HL-60 (cell line): ENCODE measurements around the gene KHDRBS1.
"Not testable (repeated sequence)": the region's sequence is repeated elsewhere in the genome, so short reads cannot be mapped to it uniquely, and the experiment has no call there.

Experiments
- DNase-seq, 2 experiments: peaks; one replicate each; pipeline ENCODE4 v3.0.0-alpha.2; 2010 to 2020; ENCODE audit warnings: low read depth in 1 of 2, low spot score in 1 of 2
- H3K27ac ChIP-seq: fragments of 250-450 bp; sonication (Bioruptor Pico); replicated peaks from 2 replicates; pipeline ENCODE4 v1.5.1; 2020; ENCODE audit warnings: mild to moderate bottlenecking, moderate library complexity
- H3K27me3 ChIP-seq: fragments of 250-450 bp; sonication (Bioruptor Pico); 2 replicates; pipeline ENCODE4 v1.5.1; 2021; ENCODE audit warnings: mild to moderate bottlenecking, moderate library complexity; ENCODE audit not compliant: insufficient read depth, poor library complexity, severe bottlenecking
- H3K4me3 ChIP-seq: replicated peaks from 2 replicates; pipeline ENCODE4 v1.5.1; 2011; ENCODE audit warnings: mild to moderate bottlenecking, control low read depth, low read length; ENCODE audit not compliant: insufficient read depth
- CTCF ChIP-seq: IDR thresholded peaks from one replicate; pipeline ENCODE4 v1.5.1; 2011; ENCODE audit warnings: low read length, control low read depth, inconsistent platforms; ENCODE audit not compliant: insufficient read depth
- GABPA ChIP-seq: IDR thresholded peaks from 2 replicates; pipeline ENCODE4 v1.6.1; 2012; ENCODE audit warnings: low read depth
- POLR2AphosphoS5 ChIP-seq: IDR thresholded peaks from 2 replicates; pipeline ENCODE4 v1.6.1; 2012; ENCODE audit warnings: low read depth
- REST ChIP-seq: IDR thresholded peaks from 2 replicates; pipeline ENCODE4 v1.6.1; 2012; ENCODE audit warnings: low read depth; ENCODE audit not compliant: insufficient replicate concordance
- SPI1 ChIP-seq: IDR thresholded peaks from 2 replicates; pipeline ENCODE4 v1.6.1; 2012; ENCODE audit warnings: low read depth, mild to moderate bottlenecking, borderline replicate concordance

KHDRBS1 gene

DNA sequence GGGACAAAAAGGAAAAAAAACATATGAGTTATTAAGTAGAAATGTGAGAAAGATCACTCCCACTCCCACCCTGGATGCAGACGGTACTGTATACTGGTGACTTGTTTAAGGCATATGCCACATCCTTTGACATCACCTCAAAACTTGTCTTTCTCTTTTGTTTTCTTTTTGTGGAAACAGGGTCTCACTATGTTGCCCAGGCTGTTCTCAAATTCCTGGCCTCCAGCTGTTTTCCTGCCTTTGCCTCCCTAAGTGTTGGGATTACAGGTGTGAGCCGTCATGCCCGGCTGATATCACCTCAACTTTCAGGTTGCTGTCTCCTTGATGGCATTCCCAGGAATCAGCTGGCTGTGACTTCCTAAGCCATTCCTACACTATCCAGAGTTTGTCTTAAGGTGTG lies 18.4 kb upstream of the KHDRBS1 start:
- no peak for TF ChIP-seq CTCF
- no peak for TF ChIP-seq POLR2AphosphoS5
- TF ChIP-seq REST = no peak
- H3K27me3 ChIP-seq = no peaks in the 10 kb centered on the region
- DNase-seq = no peak
- H3K4me3 ChIP-seq = no peak overlapping the region
- H3K27ac ChIP-seq = no peak overlapping the region

GRCh38 chr1:31996121-31996520 lies 17.5 kb upstream of the KHDRBS1 start:
- not testable (repeated sequence) for H3K27me3 ChIP-seq, H3K27ac ChIP-seq, H3K4me3 ChIP-seq, DNase-seq

DNA sequence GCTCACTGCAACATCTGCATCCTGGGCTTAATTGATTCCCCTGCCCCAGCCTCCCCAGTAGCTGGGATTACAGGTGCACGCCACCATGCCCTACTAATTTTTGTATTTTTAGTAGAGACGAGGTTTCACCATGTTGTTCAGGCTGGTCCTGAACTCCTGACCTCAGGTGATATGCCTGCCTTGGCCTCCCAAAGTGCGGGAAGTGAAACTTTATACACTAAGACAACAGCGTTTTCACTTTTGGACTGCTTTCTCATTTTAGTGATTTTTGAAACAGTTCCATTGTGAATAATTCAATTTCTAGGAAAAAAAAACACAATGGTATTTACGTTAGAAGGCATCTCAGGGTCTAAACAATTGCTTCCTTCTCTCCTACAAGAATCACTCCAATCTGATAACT lies 11.8 kb upstream of the KHDRBS1 start:
- H3K27me3 ChIP-seq = no peaks in the 10 kb centered on the region
- DNase-seq = no peak
- no peak for TF ChIP-seq SPI1
- TF ChIP-seq GABPA = no peak
- TF ChIP-seq REST = no peak
- H3K4me3 ChIP-seq = no peak overlapping the region
- H3K27ac ChIP-seq = no peak overlapping the region

DNA sequence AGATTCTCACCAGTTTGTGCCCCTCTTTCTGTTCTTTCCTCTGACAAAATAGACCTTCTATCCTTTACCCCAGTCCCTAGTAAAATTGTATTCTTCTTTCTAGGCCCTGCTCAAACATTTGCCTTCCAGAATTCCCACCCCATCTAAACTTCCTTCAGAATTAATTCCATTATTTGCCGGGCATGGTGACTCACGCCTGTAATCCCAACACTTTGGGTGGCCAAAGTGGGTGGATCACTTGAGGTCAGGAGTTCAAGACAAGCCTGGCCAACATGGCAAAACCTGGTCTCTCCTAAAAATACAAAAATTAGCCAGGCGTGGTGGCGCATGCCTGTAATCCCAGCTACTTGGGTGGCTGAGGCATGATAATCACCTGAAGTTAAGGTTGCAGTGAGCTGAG lies 11.4 kb upstream of the KHDRBS1 start:
- not testable (repeated sequence) for H3K4me3 ChIP-seq, H3K27me3 ChIP-seq, H3K27ac ChIP-seq, DNase-seq

GRCh38 chr1:32005522-32005921 lies 8.1 kb upstream of the KHDRBS1 start:
- H3K27ac ChIP-seq = no peak overlapping the region
- TF ChIP-seq POLR2AphosphoS5 (no peak), SPI1 (peak; percentile 77; the same call in 1 of the 2 replicates)
- H3K4me3 ChIP-seq = no peak overlapping the region
- DNase-seq = peak in 1 of 2 experiments; percentile 45
- H3K27me3 ChIP-seq = no peaks in the 10 kb centered on the region

DNA sequence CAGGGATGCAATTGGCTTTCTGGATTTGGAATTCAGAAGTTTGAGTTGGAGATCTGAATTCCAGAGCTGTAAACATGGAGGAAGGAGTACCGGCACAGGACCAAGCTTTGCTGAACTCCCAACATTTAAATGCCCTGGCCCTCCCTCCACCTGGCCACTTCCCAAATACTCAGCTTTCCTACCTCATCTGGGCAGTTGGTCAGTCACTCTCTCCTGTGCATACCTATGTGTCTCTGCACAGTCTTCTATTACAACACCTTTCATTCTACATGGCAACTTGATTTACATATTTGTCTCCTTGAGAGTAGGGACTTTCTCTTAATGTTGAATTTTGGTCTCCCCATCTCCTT lies 6.1 kb upstream of the KHDRBS1 start:
- Histone ChIP-seq H3K27me3 (no peaks in the 10 kb centered on the region), H3K27ac (no peak overlapping the region), H3K4me3 (no peak overlapping the region)
- no peak for TF ChIP-seq REST
- no peak for TF ChIP-seq GABPA
- TF ChIP-seq CTCF = no peak
- TF ChIP-seq SPI1 = no peak
- TF ChIP-seq POLR2AphosphoS5 = no peak
- DNase-seq = no peak
